SU-DHL-6 (cell line): ENCODE results near the gene RNF220.

ENCODE experiments used
- H2AFZ ChIP-seq: fragments of 200-600 bp; sonication (generic); 2 replicates; pipeline ENCODE4 v1.6.1; 2014; ENCODE audit warnings: low read depth, mild to moderate bottlenecking, moderate library complexity, mixed read lengths, antibody characterized with exemption, low read length; ENCODE audit not compliant: severe bottlenecking
- H3F3A ChIP-seq: fragments of 200-600 bp; shearing (Covaris generic); 2 replicates; pipeline ENCODE4 v1.6.0; 2016; ENCODE audit warnings: antibody characterized with exemption, mild to moderate bottlenecking; ENCODE audit not compliant: insufficient read depth
- H3K27ac ChIP-seq: fragments of 200-600 bp; sonication (generic); 2 replicates; pipeline ENCODE4 v1.5.1; 2016; ENCODE audit warnings: low read depth, mild to moderate bottlenecking, low read length, moderate library complexity, mixed read lengths
- H3K27me3 ChIP-seq: fragments of 200-600 bp; sonication (generic), shearing (Covaris generic); 2 replicates; pipeline ENCODE4 v1.6.0; 2014; ENCODE audit warnings: mild to moderate bottlenecking, low read length
- H3K36me3 ChIP-seq: fragments of 200-600 bp; sonication (generic); 2 replicates; pipeline ENCODE4 v1.6.1; 2014; ENCODE audit warnings: mild to moderate bottlenecking, low read length, mixed read lengths
- H3K4me2 ChIP-seq: fragments of 300-600, 200-600 bp; shearing (Covaris generic), sonication (generic); 2 replicates; pipeline ENCODE4 v1.6.0; 2014; ENCODE audit warnings: low read length, low read depth, mild to moderate bottlenecking; ENCODE audit not compliant: poor library complexity, severe bottlenecking
- H3K4me3 ChIP-seq: fragments of 200-600 bp; sonication (generic); 2 replicates; pipeline ENCODE4 v1.5.1; 2014; ENCODE audit warnings: antibody characterized with exemption, low read length, mild to moderate bottlenecking, mixed read lengths; ENCODE audit not compliant: insufficient read depth, poor library complexity, severe bottlenecking
- H3K79me2 ChIP-seq: fragments of 200-600 bp; sonication (generic); 2 replicates; pipeline ENCODE4 v1.6.1; 2014; ENCODE audit warnings: mild to moderate bottlenecking, low read length, moderate library complexity; ENCODE audit not compliant: insufficient read depth
- H3K9ac ChIP-seq: fragments of 200-600 bp; sonication (generic); 2 replicates; pipeline ENCODE4 v1.7.0; 2014; ENCODE audit warnings: mild to moderate bottlenecking, low read length
- H3K9me2 ChIP-seq: fragments of 200-600 bp; sonication (generic); replicated peaks from 2 replicates; pipeline ENCODE4 v1.6.1; 2014; ENCODE audit warnings: low read length; ENCODE audit not compliant: insufficient read depth
- H3K9me3 ChIP-seq: fragments of 200-600 bp; sonication (generic); 2 replicates; pipeline ENCODE4 v1.6.1; 2014; ENCODE audit warnings: low read length, mixed read lengths; ENCODE audit not compliant: insufficient read depth
- H4K20me1 ChIP-seq: fragments of 200-600 bp; sonication (generic); 2 replicates; pipeline ENCODE4 v1.6.1; 2014; ENCODE audit warnings: low read depth, mild to moderate bottlenecking, antibody characterized with exemption, low read length, moderate library complexity, mixed read lengths
- EZH2phosphoT487 ChIP-seq: fragments of 200-600 bp; sonication (generic), shearing (Covaris generic); conservative IDR thresholded peaks from 2 replicates; pipeline ENCODE4 v1.6.1; 2018; ENCODE audit warnings: mild to moderate bottlenecking, antibody characterized with exemption, low read length, moderate library complexity, mixed read lengths
- TF ChIP-seq, protein P1 (sequence below): fragments of 200-600 bp; sonication (generic); IDR thresholded peaks from one replicate; pipeline ENCODE4 v1.5.1; 2017; ENCODE audit warnings: antibody characterized with exemption, mild to moderate bottlenecking, low read length, moderate library complexity; ENCODE audit not compliant: insufficient read depth, poor library complexity, severe bottlenecking

The RNF220 gene

DNA sequence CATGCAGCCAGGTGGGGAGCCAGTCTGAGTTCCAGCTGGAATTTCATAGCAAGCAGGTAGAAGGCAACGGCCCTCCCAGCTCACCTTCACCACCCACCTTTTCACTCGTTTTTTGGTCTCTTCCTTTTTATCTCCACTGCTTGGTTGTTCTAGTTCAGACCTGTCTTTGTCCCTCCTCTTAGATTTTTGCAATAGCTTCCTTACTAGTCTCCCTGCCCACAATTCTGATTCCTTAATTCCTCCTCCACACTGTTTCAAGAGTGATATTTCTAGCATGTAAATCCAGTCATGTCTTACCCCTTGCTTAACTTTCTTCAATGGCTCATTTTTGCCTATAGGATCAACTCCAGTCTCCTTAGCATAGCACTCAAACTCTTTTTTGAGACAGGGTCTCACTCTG lies 149.7 kb downstream of the RNF220 start:
- TF ChIP-seq, protein P1, sequence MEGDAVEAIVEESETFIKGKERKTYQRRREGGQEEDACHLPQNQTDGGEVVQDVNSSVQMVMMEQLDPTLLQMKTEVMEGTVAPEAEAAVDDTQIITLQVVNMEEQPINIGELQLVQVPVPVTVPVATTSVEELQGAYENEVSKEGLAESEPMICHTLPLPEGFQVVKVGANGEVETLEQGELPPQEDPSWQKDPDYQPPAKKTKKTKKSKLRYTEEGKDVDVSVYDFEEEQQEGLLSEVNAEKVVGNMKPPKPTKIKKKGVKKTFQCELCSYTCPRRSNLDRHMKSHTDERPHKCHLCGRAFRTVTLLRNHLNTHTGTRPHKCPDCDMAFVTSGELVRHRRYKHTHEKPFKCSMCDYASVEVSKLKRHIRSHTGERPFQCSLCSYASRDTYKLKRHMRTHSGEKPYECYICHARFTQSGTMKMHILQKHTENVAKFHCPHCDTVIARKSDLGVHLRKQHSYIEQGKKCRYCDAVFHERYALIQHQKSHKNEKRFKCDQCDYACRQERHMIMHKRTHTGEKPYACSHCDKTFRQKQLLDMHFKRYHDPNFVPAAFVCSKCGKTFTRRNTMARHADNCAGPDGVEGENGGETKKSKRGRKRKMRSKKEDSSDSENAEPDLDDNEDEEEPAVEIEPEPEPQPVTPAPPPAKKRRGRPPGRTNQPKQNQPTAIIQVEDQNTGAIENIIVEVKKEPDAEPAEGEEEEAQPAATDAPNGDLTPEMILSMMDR, result no peak
- no peak for TF ChIP-seq EZH2phosphoT487

DNA sequence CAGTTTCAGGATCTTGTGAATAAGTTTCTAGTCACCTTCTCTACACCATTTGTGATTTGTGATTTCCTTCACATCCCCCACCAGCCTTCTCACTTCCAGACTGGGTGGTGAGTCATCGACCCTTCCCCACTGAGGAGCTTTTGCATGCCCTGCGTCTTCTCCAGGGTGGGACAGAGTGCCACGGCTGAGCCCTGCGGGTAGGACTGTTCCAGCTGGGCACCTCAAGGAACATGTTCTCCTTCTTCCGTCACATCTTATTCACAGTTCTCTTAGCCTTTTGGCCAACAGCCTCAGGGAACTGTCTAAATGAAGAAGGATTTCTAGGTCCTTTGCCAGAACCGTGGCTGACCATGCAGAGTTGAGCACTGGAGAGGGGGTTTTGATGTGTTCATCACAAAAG lies 152.7 kb downstream of the RNF220 start:
- Histone ChIP-seq H3K36me3 (no peaks in the 10 kb centered on the region), H3K79me2 (no peaks in the 10 kb centered on the region), H3K4me2 (no peak overlapping the region), H2AFZ (no peak overlapping the region), H3K9ac (no peak overlapping the region), H3K27me3 (no peaks in the 10 kb centered on the region), H3K4me3 (no peak overlapping the region), H3K9me3 (no peaks in the 10 kb centered on the region), H3F3A (no peaks in the 10 kb centered on the region), H3K27ac (no peak overlapping the region), H4K20me1 (no peaks in the 10 kb centered on the region), H3K9me2 (no peaks in the 10 kb centered on the region)
- TF ChIP-seq EZH2phosphoT487, result no peak
- TF ChIP-seq, protein P1, result no peak

More for the DNA sequence above, 149.7 kb downstream of the RNF220 start:
- Histone ChIP-seq H3K79me2 (no peaks in the 10 kb centered on the region), H4K20me1 (no peaks in the 10 kb centered on the region), H3K27ac (no peak overlapping the region), H3F3A (no peaks in the 10 kb centered on the region), H3K36me3 (no peaks in the 10 kb centered on the region), H3K9me3 (no peaks in the 10 kb centered on the region), H2AFZ (no peak overlapping the region), H3K4me3 (no peak overlapping the region), H3K4me2 (no peak overlapping the region), H3K9ac (no peak overlapping the region), H3K9me2 (no peaks in the 10 kb centered on the region), H3K27me3 (no peaks in the 10 kb centered on the region)

DNA sequence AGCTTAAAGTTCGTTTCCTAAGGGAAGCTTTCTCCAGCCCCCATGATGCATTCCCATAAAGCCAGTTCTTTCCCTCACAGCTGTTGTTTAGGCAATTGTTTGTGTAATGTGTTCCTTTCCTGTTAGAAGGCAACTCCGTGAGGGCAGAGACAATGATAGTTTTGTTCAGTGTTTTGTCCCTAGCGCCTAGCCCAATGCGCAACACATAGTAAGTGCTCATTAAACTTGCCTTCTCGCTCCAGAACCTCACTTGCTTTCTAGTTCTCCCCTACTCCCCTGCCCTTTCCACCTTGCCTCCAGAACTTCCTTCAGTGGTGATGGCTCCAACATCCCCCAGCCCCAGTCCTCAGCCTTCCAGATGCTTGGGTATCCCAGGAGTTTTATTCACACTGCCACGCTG lies 153.8 kb downstream of the RNF220 start:
- Histone ChIP-seq H3K9ac (no peak overlapping the region), H4K20me1 (no peaks in the 10 kb centered on the region), H3K4me3 (no peak overlapping the region), H2AFZ (no peak overlapping the region), H3F3A (no peaks in the 10 kb centered on the region), H3K9me3 (no peaks in the 10 kb centered on the region), H3K27ac (no peak overlapping the region), H3K4me2 (no peak overlapping the region), H3K27me3 (no peaks in the 10 kb centered on the region), H3K9me2 (no peaks in the 10 kb centered on the region), H3K36me3 (no peaks in the 10 kb centered on the region), H3K79me2 (no peaks in the 10 kb centered on the region)
- TF ChIP-seq, protein P1, result no peak
- TF ChIP-seq EZH2phosphoT487, result no peak
